HG03060 (cell line): ENCODE results near the gene NXPH4.

Experiments used
- ATAC-seq: cut with Tn5 transposase; IDR thresholded peaks from one replicate; pipeline ENCODE4 v1.9.1; 2021; ENCODE audit warnings: low read depth, moderate number of reproducible peaks; ENCODE audit not compliant: unreplicated experiment

The NXPH4 gene

GRCh38 chr12:57216921-57217879 lies 606 bp downstream of the NXPH4 start:
- no peak for ATAC-seq

- no peak for ATAC-seq
Observed at GRCh38 chr12:57218030-57218853, 1.6 kb downstream of the NXPH4 start.

- ATAC-seq = no peak
Observed at GRCh38 chr12:57219205-57219992, 2.8 kb downstream of the NXPH4 start.

- ATAC-seq = no peak
Observed at GRCh38 chr12:57219993-57220754, 3.6 kb downstream of the NXPH4 start.

- ATAC-seq = no peak
Observed at GRCh38 chr12:57220770-57221168, 4.2 kb downstream of the NXPH4 start.

- no peak for ATAC-seq
Observed at GRCh38 chr12:57221169-57221917, 4.7 kb downstream of the NXPH4 start.

GRCh38 chr12:57222286-57223190 lies 5.9 kb downstream of the NXPH4 start:
- no peak for ATAC-seq

GRCh38 chr12:57223191-57224165 lies 6.9 kb downstream of the NXPH4 start:
- no peak for ATAC-seq

GRCh38 chr12:57224278-57224972 lies 7.8 kb downstream of the NXPH4 start:
- ATAC-seq = no peak

- no peak for ATAC-seq
Observed at GRCh38 chr12:57224973-57225679, 8.5 kb downstream of the NXPH4 start.

- ATAC-seq = no peak
Observed at GRCh38 chr12:57225680-57226210, 9.2 kb downstream of the NXPH4 start.

- ATAC-seq = no peak
Observed at GRCh38 chr12:57226588-57227314, 10.2 kb downstream of the NXPH4 start.

GRCh38 chr12:57227315-57228115 lies 10.9 kb downstream of the NXPH4 start:
- no peak for ATAC-seq

- ATAC-seq = no peak
Observed at GRCh38 chr12:57229046-57229633, 12.5 kb downstream of the NXPH4 start.
